PFSK-1 (cell line): ENCODE measurements around the gene ESYT2.

ENCODE experiments used
- FOXP2 ChIP-seq: optimal IDR thresholded peaks from 2 replicates; pipeline ENCODE3; 2011; ENCODE audit warnings: borderline replicate concordance, control low read depth, inconsistent platforms; ENCODE audit not compliant: insufficient read depth; ENCODE audit errors: extremely low read length, extremely low read depth
- POLR2AphosphoS5 ChIP-seq: IDR thresholded peaks from 2 replicates; pipeline ENCODE4 v1.6.1; 2012; ENCODE audit warnings: low read depth, mild to moderate bottlenecking, control low read depth, low read length, moderate library complexity
- REST ChIP-seq, 2 experiments: IDR thresholded peaks; 2 replicates each; pipeline versions ENCODE4 v1.6.1 to v1.8.0; 2011 to 2012; ENCODE audit warnings: low read depth in 2 of 2, low read length in 2 of 2, control low read depth in 1 of 2, inconsistent platforms in 1 of 2, mild to moderate bottlenecking in 1 of 2, moderate library complexity in 1 of 2; ENCODE audit not compliant: insufficient read depth in 1 of 2
- TAF1 ChIP-seq: IDR thresholded peaks from 2 replicates; pipeline ENCODE4 v1.6.1; 2012; ENCODE audit warnings: low read length, control low read depth, borderline replicate concordance; ENCODE audit not compliant: insufficient read depth

- TF ChIP-seq POLR2AphosphoS5 (no peak), REST (IDR thresholded peaks at IDR 0.05; ENCODE audit: insufficient read depth in 1 of 2, low read depth in 2 of 2, low read length in 2 of 2) (no peak), FOXP2 (no peak), TAF1 (no peak)
These were observed 85.2 kb downstream of the ESYT2 start for GRCh38 chr7:158744070-158744469.
